H9 (cell line): ENCODE measurements around the gene ACSBG1. TPM values are rescaled to one million over a fixed set of nuclear protein-coding genes. Genes with fewer than 3 reads are reported as not detected.
A peak's percentile ranks its signal among the peaks of the same experiment; 100 is the strongest.

Experiments used
- DNase-seq: peaks from one replicate; pipeline ENCODE4 v3.0.0-alpha.2; 2017
- H2AFZ ChIP-seq: one replicate; pipeline ENCODE4 v1.6.1; 2013; ENCODE audit warnings: mild to moderate bottlenecking, low read length, control low read depth, moderate library complexity
- H2AK5ac ChIP-seq: 2 replicates; pipeline ENCODE4 v1.6.1; 2013; ENCODE audit warnings: low read length, control low read depth, mixed read lengths; ENCODE audit not compliant: insufficient read length
- H2BK120ac ChIP-seq: one replicate; pipeline ENCODE4 v1.6.1; 2013; ENCODE audit warnings: low read depth, mild to moderate bottlenecking, low read length, control low read depth, inconsistent platforms; ENCODE audit not compliant: poor library complexity, severe bottlenecking
- H2BK12ac ChIP-seq: 2 replicates; pipeline ENCODE4 v1.6.1; 2013; ENCODE audit warnings: low read length, control low read depth, mixed read lengths, low read depth; ENCODE audit not compliant: insufficient read length
- H2BK15ac ChIP-seq: 2 replicates; pipeline ENCODE4 v1.6.1; 2013; ENCODE audit warnings: low read depth, low read length, control low read depth
- H2BK20ac ChIP-seq: one replicate; pipeline ENCODE4 v1.6.1; 2013; ENCODE audit warnings: low read depth, mild to moderate bottlenecking, low read length, control low read depth, inconsistent platforms; ENCODE audit not compliant: poor library complexity, severe bottlenecking
- H2BK5ac ChIP-seq: 2 replicates; pipeline ENCODE4 v1.6.1; 2013; ENCODE audit warnings: low read length, control low read depth, mixed read lengths; ENCODE audit not compliant: insufficient read length
- H3K14ac ChIP-seq: 2 replicates; pipeline ENCODE4 v1.6.1; 2013; ENCODE audit warnings: low read length, control low read depth; ENCODE audit not compliant: insufficient read depth
- H3K18ac ChIP-seq: 2 replicates; pipeline ENCODE4 v1.6.1; 2013; ENCODE audit warnings: low read depth, mild to moderate bottlenecking, mixed read lengths, low read length, control low read depth; ENCODE audit not compliant: insufficient read length
- H3K23ac ChIP-seq: 2 replicates; pipeline ENCODE4 v1.6.1; 2013; ENCODE audit warnings: low read length, control low read depth, mixed read lengths, low read depth; ENCODE audit not compliant: insufficient read length
- H3K23me2 ChIP-seq: 2 replicates; pipeline ENCODE4 v1.6.1; 2013; ENCODE audit warnings: low read depth, mild to moderate bottlenecking, mixed read lengths, low read length, control low read depth; ENCODE audit not compliant: insufficient read length, poor library complexity, severe bottlenecking
- H3K27ac ChIP-seq: 2 replicates; pipeline ENCODE4 v1.5.1; 2013; ENCODE audit warnings: low read length, control low read depth, mixed read lengths, low read depth; ENCODE audit not compliant: insufficient read length
- H3K27me3 ChIP-seq: 2 replicates; pipeline ENCODE4 v1.6.1; 2013; ENCODE audit warnings: low read length, control low read depth, inconsistent platforms; ENCODE audit not compliant: insufficient read depth
- H3K4ac ChIP-seq: 2 replicates; pipeline ENCODE4 v1.6.1; 2013; ENCODE audit warnings: low read depth, mild to moderate bottlenecking, control low read depth, inconsistent platforms, low read length, moderate library complexity
- H3K4me1 ChIP-seq: 2 replicates; pipeline ENCODE4 v1.6.1; 2013; ENCODE audit warnings: low read length, control low read depth, inconsistent platforms; ENCODE audit not compliant: insufficient read depth
- H3K4me2 ChIP-seq: 2 replicates; pipeline ENCODE4 v1.6.1; 2013; ENCODE audit warnings: low read length, control low read depth, mixed read lengths; ENCODE audit not compliant: insufficient read length, insufficient read depth
- H3K56ac ChIP-seq: 2 replicates; pipeline ENCODE4 v1.6.1; 2013; ENCODE audit warnings: low read depth, mild to moderate bottlenecking, mixed read lengths, low read length, control low read depth; ENCODE audit not compliant: insufficient read length
- H3K79me1 ChIP-seq: 2 replicates; pipeline ENCODE4 v1.6.1; 2013; ENCODE audit warnings: low read depth, mild to moderate bottlenecking, moderate library complexity, low read length, control low read depth, inconsistent platforms; ENCODE audit not compliant: insufficient read depth, poor library complexity, severe bottlenecking
- H3K79me2 ChIP-seq: 2 replicates; pipeline ENCODE4 v1.6.1; 2013; ENCODE audit warnings: low read length, control low read depth, inconsistent platforms; ENCODE audit not compliant: insufficient read depth
- H3K9ac ChIP-seq: 2 replicates; pipeline ENCODE4 v1.6.1; 2013; ENCODE audit warnings: low read length, control low read depth, mixed read lengths; ENCODE audit not compliant: insufficient read length; ENCODE audit errors: extremely low read depth
- H3K9me3 ChIP-seq: one replicate; pipeline ENCODE4 v1.6.1; 2013; ENCODE audit warnings: low read depth, low read length, inconsistent platforms; ENCODE audit not compliant: control insufficient read depth
- H3T11ph ChIP-seq: one replicate; pipeline ENCODE4 v1.6.1; 2013; ENCODE audit warnings: mild to moderate bottlenecking, low read length, control low read depth, inconsistent platforms
- H4K20me1 ChIP-seq: one replicate; pipeline ENCODE4 v1.6.1; 2013; ENCODE audit not compliant: control insufficient read depth, insufficient read length, insufficient read depth
- H4K5ac ChIP-seq: 2 replicates; pipeline ENCODE4 v1.6.1; 2013; ENCODE audit warnings: low read depth, mild to moderate bottlenecking, mixed read lengths, low read length, control low read depth; ENCODE audit not compliant: insufficient read length
- H4K8ac ChIP-seq: replicated peaks from 2 replicates; pipeline ENCODE4 v1.6.1; 2013; ENCODE audit warnings: low read length, control low read depth, mixed read lengths, low read depth; ENCODE audit not compliant: insufficient read length
- H4K91ac ChIP-seq: 2 replicates; pipeline ENCODE4 v1.6.1; 2013; ENCODE audit warnings: low read depth, mild to moderate bottlenecking, moderate library complexity, mixed read lengths, low read length, control low read depth; ENCODE audit not compliant: insufficient read length
- H3K27ac Mint-ChIP-seq, 3 experiments: 2 replicates in 2 of 3; 3 replicates in 1 of 3; pipeline ENCODE4 v1.8.0; 2020 to 2021; ENCODE audit warnings: mixed read lengths in 3 of 3, mild to moderate bottlenecking in 1 of 3, moderate library complexity in 1 of 3
- H3K27me3 Mint-ChIP-seq: 2 replicates; pipeline ENCODE4 v1.8.0; 2021; ENCODE audit warnings: low read depth, mild to moderate bottlenecking, moderate library complexity, mixed read lengths
- H3K36me3 Mint-ChIP-seq, 3 experiments: 2 replicates in 2 of 3; 3 replicates in 1 of 3; pipeline ENCODE4 v1.8.0; 2020 to 2021; ENCODE audit warnings: low read depth in 3 of 3, mixed read lengths in 3 of 3; ENCODE audit not compliant: insufficient read depth in 1 of 3
- H3K4me1 Mint-ChIP-seq, 2 experiments: 2 replicates each; pipeline ENCODE4 v1.8.0; 2020; ENCODE audit warnings: mixed read lengths in 2 of 2
- H3K4me3 Mint-ChIP-seq, 2 experiments: 2 replicates in 1 of 2; 3 replicates in 1 of 2; pipeline ENCODE4 v1.8.0; 2020 to 2021; ENCODE audit warnings: mild to moderate bottlenecking in 2 of 2, mixed read lengths in 2 of 2, moderate library complexity in 1 of 2
- H3K9me3 Mint-ChIP-seq, 2 experiments: 2 replicates in 1 of 2; 3 replicates in 1 of 2; pipeline ENCODE4 v1.8.0; 2020; ENCODE audit warnings: mild to moderate bottlenecking in 2 of 2, mixed read lengths in 2 of 2, moderate library complexity in 1 of 2
- CTCF ChIP-seq: fragments of 200-600 bp; sonication (generic); conservative IDR thresholded peaks from 3 replicates; pipeline ENCODE4 v1.8.0; 2021; ENCODE audit warnings: antibody characterized with exemption, mild to moderate bottlenecking
- WGBS: extraction: QIAGEN DNeasy Blood & Tissue Kit; methylation state at CpG from one replicate; pipeline ENCODE4 v1.1.7; 2013; ENCODE audit warnings: missing lambda C conversion rate, low lambda C conversion rate, mixed read lengths; ENCODE audit not compliant: insufficient read length; ENCODE audit errors: extremely low coverage; 5-methylcytosine and 5-hydroxymethylcytosine counted together
- total RNA-seq: library from RNA; stranded (reverse); gene quantifications from 2 replicates; pipeline ENCODE4 v1.2.1, GENCODE V29; 2021

Gene ACSBG1
- total RNA-seq, 1 experiment from 2014 or later, result 2.2 TPM

DNA sequence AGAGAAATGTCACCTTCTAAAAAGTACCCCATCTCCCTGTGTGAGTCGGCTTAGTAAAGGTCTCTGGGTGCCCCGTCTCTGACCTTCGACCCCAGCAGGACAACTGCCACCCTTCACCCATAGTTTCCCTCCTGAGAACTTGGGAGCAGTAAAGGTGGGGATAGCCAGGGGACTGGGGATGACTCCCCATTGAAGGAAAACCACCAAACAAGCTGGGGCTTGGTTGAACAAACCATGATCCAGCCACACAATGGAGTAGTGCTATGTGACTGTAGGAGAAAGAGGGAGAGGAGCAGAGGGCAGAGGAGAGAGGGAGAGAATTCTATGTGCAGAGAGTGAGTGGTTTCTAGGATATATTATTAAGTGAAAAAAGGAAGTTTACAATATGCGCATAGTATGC lies 51.5 kb downstream of the ACSBG1 start:
- no peak overlapping the region for H3T11ph ChIP-seq
- H3K18ac ChIP-seq, result no peak overlapping the region
- no CpG with 5 or more reads among the region's 4 CpGs for WGBS
- no peak overlapping the region for H2BK120ac ChIP-seq
- H3K23me2 ChIP-seq, result no peaks in the 10 kb centered on the region
- no peak overlapping the region for H4K5ac ChIP-seq
- no peaks in the 10 kb centered on the region for H3K79me1 ChIP-seq
- no peak overlapping the region for H3K14ac ChIP-seq
- H3K27ac ChIP-seq, result no peak overlapping the region
- no peak overlapping the region for H2BK15ac ChIP-seq
- H2AK5ac ChIP-seq, result no peak overlapping the region
- H3K9me3 Mint-ChIP-seq, result no peaks in the 10 kb centered on the region
- no peak for TF ChIP-seq CTCF
- no peak overlapping the region for H3K56ac ChIP-seq
- no peak for DNase-seq
- H3K4me1 Mint-ChIP-seq, result peaks cover 2 to 3% of the 10 kb centered on the region in 2 experiments; a peak in 2 of 4 replicates
- H3K4ac ChIP-seq, result no peak overlapping the region
- peaks cover 3% of the 10 kb centered on the region for H3K27me3 Mint-ChIP-seq
- H3K36me3 Mint-ChIP-seq, result peaks cover 0 to 2% (median 0%) of the 10 kb centered on the region in 3 experiments; a peak in 2 of 7 replicates
- no peaks in the 10 kb centered on the region for H3K4me1 ChIP-seq
- H3K4me3 Mint-ChIP-seq, result no peak overlapping the region
- H4K91ac ChIP-seq, result no peak overlapping the region
- no peaks in the 10 kb centered on the region for H4K20me1 ChIP-seq
- no peak overlapping the region for H2AFZ ChIP-seq
- no peak overlapping the region for H2BK5ac ChIP-seq
- no peak overlapping the region for H4K8ac ChIP-seq
- H3K4me2 ChIP-seq, result no peak overlapping the region
- no peak overlapping the region for H2BK12ac ChIP-seq
- no peak overlapping the region for H3K9ac ChIP-seq
- no peaks in the 10 kb centered on the region for H3K79me2 ChIP-seq
- H3K27ac Mint-ChIP-seq, result peak overlapping the region in 1 of 3 experiments; percentile 53; a peak in 1 of 7 replicates
- H3K27me3 ChIP-seq, result no peaks in the 10 kb centered on the region
- H3K23ac ChIP-seq, result no peak overlapping the region
- no peaks in the 10 kb centered on the region for H3K9me3 ChIP-seq
- H2BK20ac ChIP-seq, result no peak overlapping the region
